ENCODE data around the gene NDNF. TPM values are rescaled to one million over a fixed set of nuclear protein-coding genes. Genes with fewer than 3 reads are reported as not detected.

The NDNF gene
- total and polyA plus RNA-seq, 2 experiments from 2014 or later, result 13.6 to 30.5 TPM

DNA sequence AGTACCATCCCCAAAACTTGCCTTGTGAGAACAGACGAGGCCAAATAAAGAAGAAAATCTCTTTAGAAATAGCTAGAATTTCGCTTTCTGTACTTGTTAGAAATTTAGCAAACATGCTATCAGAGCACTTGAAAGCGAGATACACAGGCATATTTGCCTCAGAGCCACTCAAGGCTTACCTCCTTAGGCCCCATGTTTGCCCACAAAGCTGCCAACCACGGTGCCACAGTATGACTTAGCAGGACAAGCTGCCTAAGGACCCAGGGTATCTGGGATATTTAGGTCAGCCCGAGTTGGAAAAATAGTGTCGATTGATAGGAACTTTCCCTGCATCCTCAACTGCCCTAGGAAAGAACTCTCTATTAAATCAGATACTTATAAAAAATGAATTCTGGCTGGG lies 24.2 kb downstream of the NDNF start:
- H3K36me3 ChIP-seq (replicated peaks; ENCODE audit: insufficient read depth, low read depth), result no peaks in the 10 kb centered on the region
- no peak overlapping the region for H2AFZ ChIP-seq
- H3K4me1 ChIP-seq (ENCODE audit: insufficient read depth), result no peaks in the 10 kb centered on the region

DNA sequence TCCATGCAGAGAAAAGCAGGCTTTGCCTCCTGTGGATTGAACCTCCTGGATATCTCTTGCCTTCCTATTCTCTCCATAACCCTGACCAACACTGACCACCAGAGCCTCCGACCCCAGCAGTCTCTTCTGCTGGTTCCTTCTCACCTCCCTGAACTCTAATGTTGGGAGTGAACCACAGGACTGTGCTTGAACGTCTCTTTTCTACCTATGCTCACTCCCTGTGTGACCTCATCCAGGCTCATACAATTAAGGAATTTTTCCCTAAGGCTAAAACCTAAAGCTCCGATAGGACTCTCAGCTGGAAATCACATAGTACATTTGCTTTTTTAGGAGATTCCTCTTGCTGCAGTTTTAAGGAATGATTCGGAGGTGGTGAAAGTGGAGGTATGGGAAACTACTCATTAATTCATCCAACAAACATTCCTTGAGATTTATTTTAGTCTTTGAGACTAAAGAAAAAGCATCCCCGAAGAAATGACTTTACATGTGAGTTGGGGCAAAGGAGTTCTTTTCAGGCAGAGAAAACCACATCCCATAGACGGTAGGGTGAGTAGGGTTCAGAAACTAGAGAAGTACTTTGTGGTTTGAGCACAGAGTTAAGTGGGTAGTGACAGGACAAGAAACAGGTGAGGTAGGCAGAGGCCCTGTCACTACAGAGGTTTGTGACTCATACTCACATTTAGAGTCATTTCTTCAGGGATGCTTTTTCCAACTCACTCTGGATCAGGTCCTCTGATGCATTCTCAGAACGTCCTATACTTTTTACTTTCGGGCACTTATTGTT lies 30.8 kb downstream of the NDNF start:
- Histone ChIP-seq H3K4me3 (no peak overlapping the region), H3K4me1 (ENCODE audit: insufficient read depth) (no peaks in the 10 kb centered on the region), H2AFZ (no peak overlapping the region), H3K27ac (no peak overlapping the region), H3K27me3 (no peaks in the 10 kb centered on the region), H3K9me3 (ENCODE audit: low read depth) (no peaks in the 10 kb centered on the region), H3K36me3 (replicated peaks; ENCODE audit: insufficient read depth, low read depth) (no peaks in the 10 kb centered on the region), H4K20me1 (ENCODE audit: insufficient read depth, poor library complexity, severe bottlenecking) (no peaks in the 10 kb centered on the region), H3K79me2 (no peaks in the 10 kb centered on the region), H3K9me2 (replicated peaks; ENCODE audit: insufficient read depth) (no peaks in the 10 kb centered on the region), H3K4me2 (no peak overlapping the region)
- TF ChIP-seq, protein P1, sequence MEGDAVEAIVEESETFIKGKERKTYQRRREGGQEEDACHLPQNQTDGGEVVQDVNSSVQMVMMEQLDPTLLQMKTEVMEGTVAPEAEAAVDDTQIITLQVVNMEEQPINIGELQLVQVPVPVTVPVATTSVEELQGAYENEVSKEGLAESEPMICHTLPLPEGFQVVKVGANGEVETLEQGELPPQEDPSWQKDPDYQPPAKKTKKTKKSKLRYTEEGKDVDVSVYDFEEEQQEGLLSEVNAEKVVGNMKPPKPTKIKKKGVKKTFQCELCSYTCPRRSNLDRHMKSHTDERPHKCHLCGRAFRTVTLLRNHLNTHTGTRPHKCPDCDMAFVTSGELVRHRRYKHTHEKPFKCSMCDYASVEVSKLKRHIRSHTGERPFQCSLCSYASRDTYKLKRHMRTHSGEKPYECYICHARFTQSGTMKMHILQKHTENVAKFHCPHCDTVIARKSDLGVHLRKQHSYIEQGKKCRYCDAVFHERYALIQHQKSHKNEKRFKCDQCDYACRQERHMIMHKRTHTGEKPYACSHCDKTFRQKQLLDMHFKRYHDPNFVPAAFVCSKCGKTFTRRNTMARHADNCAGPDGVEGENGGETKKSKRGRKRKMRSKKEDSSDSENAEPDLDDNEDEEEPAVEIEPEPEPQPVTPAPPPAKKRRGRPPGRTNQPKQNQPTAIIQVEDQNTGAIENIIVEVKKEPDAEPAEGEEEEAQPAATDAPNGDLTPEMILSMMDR (IDR thresholded peaks at IDR 0.05; ENCODE audit: poor library complexity), result no peak
- TF ChIP-seq EZH2 (IDR thresholded peaks at IDR 0.05; ENCODE audit: borderline replicate concordance) (no peak), EZH2phosphoT487 (IDR thresholded peaks at IDR 0.05; ENCODE audit: low read depth, severe bottlenecking, unreplicated experiment) (no peak)
- no peak for DNase-seq (ENCODE audit: low spot score)
- 73% methylated on average over 8 of the region's 8 CpGs for WGBS (ENCODE audit: low lambda C conversion rate, missing lambda C conversion rate)

More for the DNA sequence above, 24.2 kb downstream of the NDNF start:
- Histone ChIP-seq H3K27me3 (no peaks in the 10 kb centered on the region), H3K79me2 (no peaks in the 10 kb centered on the region), H4K20me1 (ENCODE audit: insufficient read depth, poor library complexity, severe bottlenecking) (no peaks in the 10 kb centered on the region), H3K4me3 (no peak overlapping the region), H3K4me2 (no peak overlapping the region), H3K9me3 (ENCODE audit: low read depth) (no peaks in the 10 kb centered on the region), H3K27ac (no peak overlapping the region), H3K9me2 (replicated peaks; ENCODE audit: insufficient read depth) (no peaks in the 10 kb centered on the region)
- TF ChIP-seq EZH2phosphoT487 (IDR thresholded peaks at IDR 0.05; ENCODE audit: low read depth, severe bottlenecking, unreplicated experiment), result no peak
- no peak for TF ChIP-seq EZH2 (IDR thresholded peaks at IDR 0.05; ENCODE audit: borderline replicate concordance)
- TF ChIP-seq, protein P1 (IDR thresholded peaks at IDR 0.05; ENCODE audit: poor library complexity), result no peak
- DNase-seq (ENCODE audit: low spot score), result no peak
- 92% methylated on average over 6 of the region's 6 CpGs for WGBS (ENCODE audit: low lambda C conversion rate, missing lambda C conversion rate)

DNA sequence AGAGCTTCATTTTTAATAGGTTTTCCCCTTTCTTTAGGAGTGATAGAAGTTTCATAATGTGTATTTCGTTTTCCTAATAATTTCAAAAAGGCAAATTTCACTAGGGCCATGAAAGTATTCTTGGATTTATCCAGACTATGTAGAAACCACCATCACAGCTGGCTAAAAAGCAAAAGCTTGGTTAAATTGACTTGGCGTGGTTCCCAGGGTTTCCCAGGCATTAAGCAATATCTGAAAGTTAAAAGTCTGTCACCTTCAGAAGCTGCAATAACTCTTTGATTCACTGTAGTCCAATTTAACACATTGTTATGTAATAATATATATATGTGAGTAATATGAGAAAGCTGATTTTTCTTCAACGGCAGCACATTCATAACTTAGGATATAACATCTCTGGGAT lies 38.3 kb downstream of the NDNF start:
- peak; percentile 28 for DNase-seq (ENCODE audit: low spot score)
- H3K27me3 ChIP-seq, result no peaks in the 10 kb centered on the region
- no peak overlapping the region for H3K27ac ChIP-seq
- no peaks in the 10 kb centered on the region for H4K20me1 ChIP-seq (ENCODE audit: insufficient read depth, poor library complexity, severe bottlenecking)
- TF ChIP-seq EZH2 (IDR thresholded peaks at IDR 0.05; ENCODE audit: borderline replicate concordance), result no peak
- no peak for TF ChIP-seq EZH2phosphoT487 (IDR thresholded peaks at IDR 0.05; ENCODE audit: low read depth, severe bottlenecking, unreplicated experiment)
- TF ChIP-seq, protein P1 (IDR thresholded peaks at IDR 0.05; ENCODE audit: poor library complexity), result no peak
- no peak overlapping the region for H3K4me2 ChIP-seq
- no peaks in the 10 kb centered on the region for H3K9me2 ChIP-seq (replicated peaks; ENCODE audit: insufficient read depth)
- H3K36me3 ChIP-seq (replicated peaks; ENCODE audit: insufficient read depth, low read depth), result no peaks in the 10 kb centered on the region
- 84% methylated on average over 3 of the region's 3 CpGs for WGBS (ENCODE audit: low lambda C conversion rate, missing lambda C conversion rate)
- no peaks in the 10 kb centered on the region for H3K79me2 ChIP-seq
- no peaks in the 10 kb centered on the region for H3K9me3 ChIP-seq (ENCODE audit: low read depth)
- no peak overlapping the region for H3K4me3 ChIP-seq
- H2AFZ ChIP-seq, result no peak overlapping the region
- H3K4me1 ChIP-seq (ENCODE audit: insufficient read depth), result no peaks in the 10 kb centered on the region
